Activated T-cell treated with anti-CD3 and anti-CD28 coated beads for 1 hour (primary cell): ENCODE data around the gene TAS2R41.

Experiments used
- DNase-seq: peaks from one replicate; pipeline ENCODE4 v3.0.0-alpha.2; 2020; ENCODE audit warnings: low read depth

Gene TAS2R41, protein sequence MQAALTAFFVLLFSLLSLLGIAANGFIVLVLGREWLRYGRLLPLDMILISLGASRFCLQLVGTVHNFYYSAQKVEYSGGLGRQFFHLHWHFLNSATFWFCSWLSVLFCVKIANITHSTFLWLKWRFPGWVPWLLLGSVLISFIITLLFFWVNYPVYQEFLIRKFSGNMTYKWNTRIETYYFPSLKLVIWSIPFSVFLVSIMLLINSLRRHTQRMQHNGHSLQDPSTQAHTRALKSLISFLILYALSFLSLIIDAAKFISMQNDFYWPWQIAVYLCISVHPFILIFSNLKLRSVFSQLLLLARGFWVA

DNA sequence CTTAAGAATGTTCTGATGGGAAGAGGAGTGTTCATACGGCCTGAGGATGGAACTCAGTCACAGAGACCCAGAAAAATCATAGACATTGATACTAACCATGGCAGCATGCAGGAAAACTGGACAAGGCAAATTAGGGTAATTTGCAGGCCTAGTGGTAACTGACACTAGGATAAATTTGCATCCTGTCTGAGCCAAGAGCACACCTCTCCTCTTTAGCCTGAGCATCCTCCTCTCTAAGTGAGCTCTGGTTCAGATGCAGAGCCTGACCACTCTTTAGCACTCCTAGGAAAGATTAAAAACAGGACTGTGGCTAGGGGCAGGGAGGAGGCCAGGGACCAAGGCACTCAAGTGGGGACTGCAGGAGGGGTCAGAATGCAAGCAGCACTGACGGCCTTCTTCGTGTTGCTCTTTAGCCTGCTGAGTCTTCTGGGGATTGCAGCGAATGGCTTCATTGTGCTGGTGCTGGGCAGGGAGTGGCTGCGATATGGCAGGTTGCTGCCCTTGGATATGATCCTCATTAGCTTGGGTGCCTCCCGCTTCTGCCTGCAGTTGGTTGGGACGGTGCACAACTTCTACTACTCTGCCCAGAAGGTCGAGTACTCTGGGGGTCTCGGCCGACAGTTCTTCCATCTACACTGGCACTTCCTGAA, at the start of gene TAS2R41:
TSS of gene TAS2R41 (plus strand) at position 373 of the 650 bp plus-strand sequence. CDS start at position 373, 0 bp downstream.
- no peak for DNase-seq

DNA sequence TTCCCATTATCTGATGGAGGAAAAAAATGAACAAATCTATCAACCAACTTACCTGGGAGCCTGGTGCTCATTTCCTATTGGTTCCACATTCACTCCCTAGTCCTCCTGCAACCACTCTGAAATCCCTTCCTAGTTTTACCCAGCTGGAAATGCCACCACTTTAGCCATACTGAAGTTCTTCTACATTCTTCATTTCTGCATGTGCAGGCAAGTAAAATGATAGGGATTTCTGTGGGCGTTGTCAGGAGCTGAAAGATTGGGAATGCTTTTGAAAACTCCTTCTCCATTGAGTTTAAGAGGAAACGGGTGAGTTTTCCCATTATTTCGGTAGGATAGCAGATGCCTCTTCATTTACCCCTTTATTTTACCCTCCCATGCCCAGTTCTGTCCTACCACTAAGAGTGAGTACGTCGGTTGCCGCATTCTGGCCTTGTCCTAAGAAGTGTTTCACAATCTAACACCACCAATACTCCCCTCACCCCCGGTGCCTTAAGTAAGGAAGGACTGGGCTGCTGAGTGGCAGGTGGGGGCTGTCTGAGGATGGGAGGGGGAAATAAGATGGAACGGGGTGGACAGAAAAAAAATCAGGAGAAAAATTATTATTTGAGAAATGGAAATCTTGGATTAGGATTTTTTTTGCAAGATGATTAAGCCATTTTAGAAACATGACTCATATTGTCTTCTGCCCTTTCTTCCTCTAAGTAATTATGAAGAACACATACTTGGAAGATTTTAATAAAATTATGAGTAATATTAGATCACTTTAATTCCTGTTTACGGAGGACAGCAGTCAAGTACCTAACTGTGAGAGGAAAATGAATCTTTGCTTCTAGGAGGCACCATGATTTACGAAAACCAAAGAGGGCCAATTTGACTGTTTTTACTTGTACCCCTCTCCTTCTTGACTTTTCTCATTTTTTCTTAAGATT, 47.6 kb upstream of the TAS2R41 start:
- DNase-seq = no peak

DNA sequence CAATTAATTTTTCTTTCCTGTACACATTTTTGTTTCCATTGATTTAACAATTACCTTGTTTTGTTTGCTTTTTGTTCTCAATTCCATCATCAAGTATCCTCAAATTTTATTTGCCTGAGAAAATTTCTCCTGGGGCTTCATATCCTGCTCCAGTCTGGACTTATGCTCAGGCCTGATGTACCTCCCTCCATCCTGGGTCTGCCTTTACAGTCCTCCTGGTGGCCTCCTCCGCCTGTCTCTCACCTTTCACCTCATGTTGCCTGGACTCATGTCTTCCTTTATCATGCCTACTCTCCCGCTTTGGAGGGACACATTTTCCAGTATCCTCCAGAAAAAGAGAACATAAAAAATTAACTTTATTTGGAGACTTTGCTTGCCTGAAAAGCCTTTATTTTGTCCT, 46.6 kb upstream of the TAS2R41 start:
- no peak for DNase-seq

DNA sequence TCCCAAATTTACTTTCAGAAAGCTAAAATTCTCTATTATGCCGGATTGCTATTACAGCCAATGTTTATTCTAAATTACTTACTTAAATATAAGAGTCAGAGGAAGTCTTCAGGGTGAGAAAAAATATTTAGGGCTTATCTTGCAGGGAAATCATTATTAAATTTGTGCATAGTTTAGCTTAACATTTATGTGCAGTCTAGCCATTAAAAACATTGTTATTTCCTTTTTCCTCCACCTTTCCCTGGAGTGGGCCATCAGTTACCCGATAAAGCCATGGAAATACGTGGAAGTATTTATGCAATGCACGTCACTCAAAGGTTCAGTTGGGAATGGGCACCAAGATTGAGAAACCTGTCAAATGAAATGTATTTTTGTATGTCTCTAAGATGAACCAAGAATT, 43.9 kb upstream of the TAS2R41 start:
- DNase-seq = no peak

DNA sequence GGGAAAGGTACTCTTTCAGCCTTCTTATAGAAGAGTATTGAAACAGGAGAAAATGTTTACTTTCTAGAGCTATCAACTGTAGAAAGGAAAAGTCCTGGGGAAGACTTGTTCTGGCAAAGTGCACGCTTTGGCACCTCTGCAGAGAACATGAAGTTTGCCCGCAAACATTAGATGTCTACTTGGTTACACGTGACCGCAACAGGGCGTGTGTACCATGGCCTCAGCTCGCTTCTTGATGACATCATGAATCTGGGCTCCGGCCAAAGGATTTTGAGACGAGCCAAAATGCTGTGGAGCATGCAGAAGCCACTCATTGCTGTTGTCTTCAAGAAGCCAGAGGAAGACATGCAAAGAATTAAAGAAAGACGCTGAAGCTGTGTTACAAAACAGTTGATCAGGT, 43.0 kb upstream of the TAS2R41 start:
- DNase-seq = no peak

- DNase-seq = no peak
Observed at GRCh38 chr7:143435266-143435665, 42.4 kb upstream of the TAS2R41 start.

GRCh38 chr7:143436325-143436946, 41.2 kb upstream of the TAS2R41 start:
- DNase-seq = no peak

DNA sequence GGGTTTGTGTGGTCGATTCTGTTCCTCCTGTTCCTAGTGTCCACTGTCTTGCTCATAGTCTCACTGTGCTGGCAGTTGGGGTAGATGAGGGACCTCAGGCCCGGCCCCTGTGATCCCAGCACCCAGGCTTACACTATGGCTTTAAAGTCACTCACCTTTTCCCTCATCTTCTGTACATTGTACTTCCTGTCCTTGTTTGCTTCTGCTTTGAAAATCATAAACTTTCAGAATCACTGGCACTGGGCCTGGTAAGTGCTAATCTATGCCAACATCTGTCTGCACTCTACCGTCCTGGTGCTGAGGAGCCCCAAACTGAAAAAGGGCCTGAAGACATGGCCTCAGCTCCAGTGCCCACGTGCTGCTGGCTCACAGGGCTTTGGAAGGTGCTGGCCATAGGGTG, 40.1 kb upstream of the TAS2R41 start:
- DNase-seq = no peak

GRCh38 chr7:143439866-143440265, 37.8 kb upstream of the TAS2R41 start:
- no peak for DNase-seq

DNA sequence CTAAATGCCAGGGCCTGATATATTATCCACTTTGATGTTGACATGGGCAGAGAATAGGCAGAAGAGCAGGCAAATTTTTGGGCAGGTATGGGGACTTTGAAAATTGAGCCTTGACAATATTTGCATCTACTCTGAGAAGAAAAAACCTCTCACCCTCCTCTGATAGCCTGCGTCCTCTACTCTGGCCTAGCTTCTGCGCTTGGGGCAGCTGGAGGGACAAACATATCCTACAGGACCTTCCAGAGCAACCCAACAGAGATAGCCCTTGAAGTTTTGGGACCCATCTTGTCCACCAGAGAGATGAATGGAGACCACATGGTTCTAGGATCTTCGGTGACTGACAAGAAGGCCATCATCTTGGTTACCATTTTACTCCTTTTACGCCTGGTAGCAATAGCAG, 34.5 kb upstream of the TAS2R41 start, which contains the start of gene TAS2R60:
TSS of gene TAS2R60 (plus strand) at position 301 of the 400 bp plus-strand sequence. CDS start at position 301, 0 bp downstream.
- DNase-seq = no peak

- no peak for DNase-seq
Observed at GRCh38 chr7:143444063-143444782, 33.5 kb upstream of the TAS2R41 start.

DNA sequence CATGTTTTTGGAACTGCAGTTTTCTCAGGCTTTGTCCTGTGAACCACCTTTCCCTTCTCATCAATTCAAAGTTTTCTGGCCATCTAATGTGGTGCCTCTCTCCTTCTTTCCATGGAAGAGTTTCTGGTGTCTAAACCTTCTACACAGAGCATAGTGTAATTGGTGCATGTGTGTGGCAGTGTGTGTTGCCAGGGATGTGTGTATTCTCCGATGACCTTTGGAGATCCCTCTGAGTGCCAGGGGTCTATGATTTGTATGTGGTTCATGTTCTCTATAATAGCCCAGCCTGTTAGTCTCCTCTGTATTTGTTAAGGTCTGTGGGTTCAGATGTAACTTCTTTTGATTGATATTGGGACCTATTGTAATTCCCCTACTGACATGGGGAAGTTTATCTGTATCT, 32.9 kb upstream of the TAS2R41 start:
- no peak for DNase-seq

DNA sequence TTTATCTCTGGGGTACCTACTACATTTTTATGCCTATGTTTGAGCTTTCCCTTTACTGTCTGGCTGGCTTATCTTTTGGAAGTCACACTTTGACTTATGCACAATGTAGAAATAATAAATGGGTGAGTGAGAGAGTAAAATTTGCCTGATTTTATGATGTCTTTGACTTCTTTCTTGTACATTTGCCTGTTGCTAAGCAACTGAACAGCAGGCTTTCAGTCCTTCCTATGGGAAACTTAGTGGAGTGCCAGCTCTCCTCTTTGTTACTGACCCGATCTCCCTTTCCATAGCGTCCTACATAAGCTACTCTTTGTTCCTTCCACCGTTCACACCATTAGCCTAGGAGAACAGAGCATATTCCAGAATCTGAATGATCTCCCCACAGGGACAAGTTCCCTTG, 30.2 kb upstream of the TAS2R41 start:
- DNase-seq = no peak

DNA sequence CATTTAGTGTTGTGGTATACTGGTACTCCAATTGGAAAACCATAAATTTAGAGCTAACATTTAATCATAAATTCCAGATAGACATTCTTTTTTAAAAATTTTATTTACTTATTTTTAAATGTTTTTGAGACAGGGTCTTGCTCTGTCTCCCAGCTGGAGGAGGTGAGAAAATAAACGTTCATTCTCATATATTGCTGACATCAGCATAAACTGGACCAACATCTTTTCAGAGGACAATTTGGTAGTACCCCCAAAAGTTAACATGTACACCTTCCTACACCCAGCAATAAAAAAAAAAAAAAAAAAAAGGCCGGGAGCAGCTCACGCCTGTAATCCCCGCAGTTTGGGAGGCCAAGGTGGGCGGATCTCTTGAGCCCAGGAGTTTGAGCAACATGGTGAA, 29.2 kb upstream of the TAS2R41 start:
- no peak for DNase-seq

DNA sequence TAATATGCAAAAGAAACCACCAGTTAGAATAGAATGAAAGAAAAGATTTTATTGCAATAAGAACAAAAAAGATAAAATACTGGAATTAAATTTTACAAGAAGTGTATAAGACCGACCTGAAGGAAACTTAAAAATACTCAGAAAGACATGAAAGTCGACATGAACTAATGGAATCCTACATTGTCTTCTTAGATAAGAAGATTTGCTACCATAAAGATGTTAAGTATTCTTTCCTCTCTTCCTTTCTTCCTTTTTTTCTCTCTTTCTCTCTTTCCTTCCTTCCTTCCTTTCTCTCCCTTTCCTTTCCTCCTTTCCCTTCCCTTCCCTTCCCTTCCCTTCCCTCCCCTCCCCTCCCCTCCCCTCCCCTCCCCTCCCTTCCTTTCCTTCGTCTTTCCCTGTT, 27.9 kb upstream of the TAS2R41 start:
- DNase-seq = no peak

DNA sequence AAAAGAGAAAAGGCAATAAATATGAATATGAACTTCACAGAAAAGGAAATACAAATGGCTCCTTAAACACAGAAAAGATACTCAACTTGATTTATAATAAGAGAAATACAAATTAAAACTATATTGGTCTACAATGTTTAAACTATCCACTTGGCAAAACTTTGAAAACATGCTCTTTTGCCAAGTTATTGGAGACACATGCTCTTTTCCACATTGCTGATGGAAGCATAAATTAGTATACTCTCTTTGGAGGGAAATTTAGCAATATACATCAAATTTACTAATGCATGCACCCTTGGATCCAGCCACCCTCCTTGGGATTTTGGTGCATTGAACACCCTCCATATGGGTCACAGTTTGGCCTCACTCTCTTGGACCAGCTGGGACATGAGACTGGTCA, 26.6 kb upstream of the TAS2R41 start:
- DNase-seq = no peak

GRCh38 chr7:143451746-143452145, 25.9 kb upstream of the TAS2R41 start:
- DNase-seq = no peak

DNA sequence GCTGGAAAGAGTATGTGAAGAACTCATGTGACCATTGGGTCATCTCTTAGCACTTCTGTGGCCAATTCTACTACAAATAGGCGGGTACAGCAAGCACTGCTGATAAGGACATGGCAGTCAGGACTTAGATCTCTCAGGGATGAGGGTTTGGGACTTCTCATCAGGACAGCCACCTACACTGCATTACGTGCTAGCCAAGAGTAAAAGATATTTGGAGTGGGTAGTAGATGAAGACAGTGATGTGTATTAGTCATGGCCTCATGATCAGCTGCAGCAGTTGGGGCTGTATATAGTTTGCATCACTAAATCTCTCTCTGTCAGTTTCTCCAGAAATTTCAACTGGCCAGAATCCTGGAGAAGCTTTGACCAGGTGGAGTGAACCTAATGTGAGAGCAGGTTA, 25.2 kb upstream of the TAS2R41 start:
- no peak for DNase-seq

DNA sequence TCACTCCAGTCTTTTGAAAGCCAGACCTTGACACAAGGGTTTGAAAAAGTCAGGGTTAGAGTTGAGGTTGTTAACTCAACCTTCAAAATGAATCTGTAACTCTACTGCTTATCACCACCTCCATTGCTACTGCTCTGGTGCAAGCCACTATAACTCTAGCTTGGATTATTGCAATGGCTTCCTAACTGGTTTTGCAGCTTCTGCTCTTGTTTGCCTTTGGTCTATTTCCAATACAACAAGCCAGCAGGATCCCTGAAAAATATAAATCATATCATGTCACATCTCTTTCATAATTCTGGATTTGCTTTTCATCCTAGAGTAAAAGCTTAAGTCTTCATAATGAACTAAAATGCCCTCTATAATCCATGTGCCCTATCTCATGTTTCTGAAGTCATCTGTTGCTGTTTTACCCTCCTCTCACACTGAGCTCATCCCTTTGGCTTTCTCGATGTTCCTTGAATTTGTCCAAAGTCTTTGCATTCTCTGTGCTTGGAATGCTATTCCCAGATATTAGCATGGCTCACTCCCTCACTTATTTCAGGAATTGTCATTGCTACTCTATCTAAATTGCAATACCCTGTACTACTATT, 23.5 kb upstream of the TAS2R41 start:
- no peak for DNase-seq

DNA sequence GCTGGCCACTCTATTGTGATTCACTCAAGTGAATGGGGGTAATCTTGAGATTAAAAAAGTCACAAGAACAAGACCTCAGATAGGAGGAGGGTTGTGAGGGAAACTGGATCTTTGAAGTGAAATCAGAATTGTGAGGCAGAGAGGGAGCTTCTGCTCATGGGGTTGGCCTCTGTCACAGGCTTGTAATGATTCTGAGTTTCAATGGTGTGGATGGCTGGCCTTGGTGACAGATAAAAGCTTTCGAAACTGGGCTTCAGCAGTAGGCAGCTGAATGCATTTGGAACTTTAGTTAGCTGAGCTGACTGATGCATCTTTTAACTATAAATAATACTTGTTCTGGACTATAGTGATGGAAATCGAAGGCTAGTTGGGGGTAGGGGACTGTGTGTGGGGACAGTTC, 22.2 kb upstream of the TAS2R41 start:
- no peak for DNase-seq

DNA sequence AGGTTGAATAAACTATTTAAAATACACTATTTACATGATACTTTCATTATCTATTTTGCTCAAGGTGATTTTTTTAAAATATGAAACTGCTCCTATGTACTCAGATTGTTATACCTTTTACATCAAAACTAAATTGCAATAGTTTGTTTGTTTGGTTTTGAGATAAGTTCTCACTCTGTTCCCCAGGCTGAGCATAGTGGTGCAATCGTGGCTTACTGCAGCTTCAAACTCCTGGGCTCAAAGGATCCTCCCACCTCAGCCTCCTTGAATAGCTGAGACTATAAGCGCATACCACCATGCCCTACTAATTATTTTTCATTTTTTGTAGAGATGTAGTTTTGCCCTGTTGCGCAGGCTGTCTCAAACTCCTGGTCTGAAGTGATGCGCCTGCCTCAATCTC, 21.7 kb upstream of the TAS2R41 start:
- no peak for DNase-seq
